ENCODE results near the gene CHRND.
"Not testable (repeated sequence)": the region's sequence is repeated elsewhere in the genome, so short reads cannot be mapped to it uniquely, and the experiment has no call there.

CHRND gene

GRCh38 chr2:232527905-232528470, 2.0 kb downstream of the CHRND start:
- DNase-seq (ENCODE audit: low read depth) = no peak

- DNase-seq (ENCODE audit: low read depth) = no peak
Measured at GRCh38 chr2:232528746-232529460, 2.9 kb downstream of the CHRND start.

GRCh38 chr2:232529806-232530547, 4.0 kb downstream of the CHRND start:
- DNase-seq (ENCODE audit: low read depth) = no peak

GRCh38 chr2:232530626-232531260, 4.8 kb downstream of the CHRND start:
- no peak for DNase-seq (ENCODE audit: low read depth)

GRCh38 chr2:232532419-232532818, 6.5 kb downstream of the CHRND start:
- no peak for DNase-seq (ENCODE audit: low read depth)

GRCh38 chr2:232532821-232533220, 6.9 kb downstream of the CHRND start:
- not testable (repeated sequence) for DNase-seq (ENCODE audit: low read depth)

- DNase-seq (ENCODE audit: low read depth) = no peak
Measured at GRCh38 chr2:232533944-232534710, 8.2 kb downstream of the CHRND start.

GRCh38 chr2:232534940-232535651, 9.1 kb downstream of the CHRND start:
- no peak for DNase-seq (ENCODE audit: low read depth)

- no peak for DNase-seq (ENCODE audit: low read depth)
Measured at GRCh38 chr2:232535761-232536530, 10.0 kb downstream of the CHRND start.

GRCh38 chr2:232537079-232537478, 11.1 kb downstream of the CHRND start:
- no peak for DNase-seq (ENCODE audit: low read depth)

- DNase-seq (ENCODE audit: low read depth) = no peak
Measured at GRCh38 chr2:232537499-232537898, 11.5 kb downstream of the CHRND start.

GRCh38 chr2:232538671-232539070, 12.7 kb downstream of the CHRND start:
- no peak for DNase-seq (ENCODE audit: low read depth)

- no peak for DNase-seq (ENCODE audit: low read depth)
Measured at GRCh38 chr2:232539298-232540231, 13.6 kb downstream of the CHRND start, which contains the start of gene CHRNG. Gene CHRNG (plus strand): TSS chr2:232539692. CDS start chr2:232539748, 56 bp downstream.

- DNase-seq (ENCODE audit: low read depth) = no peak
Measured at GRCh38 chr2:232540441-232541041, 14.6 kb downstream of the CHRND start.

GRCh38 chr2:232541195-232541960, 15.4 kb downstream of the CHRND start:
- DNase-seq (ENCODE audit: low read depth) = no peak

- no peak for DNase-seq (ENCODE audit: low read depth)
Measured at GRCh38 chr2:232541961-232542714, 16.2 kb downstream of the CHRND start.

GRCh38 chr2:232542715-232543467, 16.9 kb downstream of the CHRND start:
- no peak for DNase-seq (ENCODE audit: low read depth)

Measured in activated T-cell treated with anti-CD3 and anti-CD28 coated beads for 24 hours (primary cell).